ENCODE measurements around the gene KIF2C. TPM values are rescaled to one million over a fixed set of nuclear protein-coding genes. Genes with fewer than 3 reads are reported as not detected.

Gene KIF2C
- polyA plus RNA-seq, 1 of the 3 experiments (the other 2 are of a cell fraction), result 20.7 TPM

DNA sequence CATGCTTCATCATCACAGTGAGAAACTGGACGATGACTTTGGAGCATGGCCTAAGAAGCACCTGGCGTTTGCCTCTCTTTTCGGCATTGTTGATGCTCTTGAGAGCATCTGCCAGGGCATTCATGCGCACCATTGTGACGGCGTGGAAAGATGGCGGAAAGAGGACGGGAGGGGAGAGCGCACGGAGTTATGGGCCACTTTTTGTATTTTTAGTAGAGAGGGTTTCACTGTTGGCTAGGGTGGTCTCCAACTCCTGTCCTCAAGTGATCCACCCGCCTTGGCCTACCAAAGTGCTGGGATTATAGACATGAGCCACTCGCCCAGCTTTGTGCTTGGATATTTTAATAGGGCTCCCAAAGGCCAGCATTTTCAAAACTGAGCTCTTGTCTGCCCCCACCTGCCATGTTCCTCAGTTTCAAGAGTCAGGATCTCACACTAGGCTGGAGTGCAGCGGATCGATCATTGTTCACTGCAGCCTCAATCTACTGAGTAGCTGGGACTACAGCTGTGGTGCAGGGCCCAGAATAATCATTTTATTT lies 41.0 kb downstream of the KIF2C start:
- ChIA-PET CTCF (interaction anchor here (0.6 to 1.4 kb wide), 5 partner anchors 16 to 230 kb away, joined by 3 to 4 read pairs (median 3); partner anchors contain the start of genes HECTD3, PLK3 and RNU5D-1), POLR2A (interaction anchor here (0.8 to 1.4 kb wide), 3 partner anchors 9 to 28 kb away, joined by 3 to 5 read pairs (median 3); partner anchors contain the start of gene BTBD19)
- peaks cover 14 to 18% of the 10 kb centered on the region in 2 experiments; a peak in 3 of 4 replicates for H3K4me1 ChIP-seq (ENCODE audit: control insufficient read depth in 1 of 2, insufficient read depth in 2 of 2, low read depth in 1 of 2, low read length in 1 of 2)
- peaks cover 22 to 58% of the 10 kb centered on the region in 2 experiments for H3K36me3 ChIP-seq (replicated peaks in 1 of 2; ENCODE audit: control insufficient read depth in 1 of 2, insufficient read depth in 2 of 2, low read length in 1 of 2)
- H3K9ac ChIP-seq, result no peak overlapping the region
- H3K4me3 ChIP-seq (ENCODE audit: low read depth in 2 of 2, low read length in 1 of 2), result no peak overlapping the region
- TF ChIP-seq FOXJ3 (CRISPR knock-in tag; IDR thresholded peaks at IDR 0.05), result no peak
- no peak for TF ChIP-seq RFX5 (IDR thresholded peaks at IDR 0.05; ENCODE audit: low read length)
- no peak for TF ChIP-seq FOXM1 (IDR thresholded peaks at IDR 0.05; ENCODE audit: low read depth)
- H3K79me2 ChIP-seq (ENCODE audit: insufficient read depth), result peaks cover 40% of the 10 kb centered on the region
- H3F3A ChIP-seq (replicated peaks; ENCODE audit: insufficient read depth), result peaks cover 60% of the 10 kb centered on the region
- no peak overlapping the region for H3K4me2 ChIP-seq
- DNase-seq, result no peak
- H3K27ac ChIP-seq (ENCODE audit: low read depth in 2 of 2, low read length in 1 of 2), result no peak overlapping the region
- H2AFZ ChIP-seq (ENCODE audit: low read depth), result no peak overlapping the region
- no peaks in the 10 kb centered on the region for H3K9me2 ChIP-seq
- peaks cover 41% of the 10 kb centered on the region for H4K20me1 ChIP-seq (ENCODE audit: insufficient read depth)
- H3K9me3 ChIP-seq, result no peaks in the 10 kb centered on the region
- 97% methylated on average over 12 of the region's 14 CpGs for WGBS (ENCODE audit: low lambda C conversion rate)
- no peaks in the 10 kb centered on the region for H3K27me3 ChIP-seq (ENCODE audit: insufficient read depth)

DNA sequence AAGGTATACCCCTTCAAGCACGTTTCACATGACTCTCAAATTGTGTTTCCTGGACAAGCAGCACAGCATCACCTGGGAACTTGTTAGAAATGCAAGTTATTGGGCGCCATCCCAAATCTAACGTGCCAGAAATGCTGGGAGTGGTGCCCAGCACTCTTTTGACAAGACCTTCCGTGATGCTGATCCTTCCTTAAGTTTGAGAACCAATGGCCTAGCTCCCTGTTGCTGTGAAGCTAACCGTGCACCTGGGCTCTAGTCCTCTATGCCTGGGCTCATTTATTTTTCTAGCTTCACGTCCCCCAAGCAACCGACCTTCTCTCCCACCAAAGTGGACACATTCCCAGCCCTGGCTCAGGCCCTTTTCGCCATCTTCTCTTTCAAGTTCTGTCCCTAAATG lies 44.1 kb downstream of the KIF2C start:
- CTCF ChIA-PET, result interaction anchor here (0.7 to 1.2 kb wide), 5 partner anchors 8 to 68 kb away, joined by 3 to 4 read pairs (median 3); partner anchors contain the start of genes PLK3 and RPS8
- no peak overlapping the region for H3K4me3 ChIP-seq (ENCODE audit: low read depth in 2 of 2, low read length in 1 of 2)
- no peak overlapping the region for H3K4me2 ChIP-seq

DNA sequence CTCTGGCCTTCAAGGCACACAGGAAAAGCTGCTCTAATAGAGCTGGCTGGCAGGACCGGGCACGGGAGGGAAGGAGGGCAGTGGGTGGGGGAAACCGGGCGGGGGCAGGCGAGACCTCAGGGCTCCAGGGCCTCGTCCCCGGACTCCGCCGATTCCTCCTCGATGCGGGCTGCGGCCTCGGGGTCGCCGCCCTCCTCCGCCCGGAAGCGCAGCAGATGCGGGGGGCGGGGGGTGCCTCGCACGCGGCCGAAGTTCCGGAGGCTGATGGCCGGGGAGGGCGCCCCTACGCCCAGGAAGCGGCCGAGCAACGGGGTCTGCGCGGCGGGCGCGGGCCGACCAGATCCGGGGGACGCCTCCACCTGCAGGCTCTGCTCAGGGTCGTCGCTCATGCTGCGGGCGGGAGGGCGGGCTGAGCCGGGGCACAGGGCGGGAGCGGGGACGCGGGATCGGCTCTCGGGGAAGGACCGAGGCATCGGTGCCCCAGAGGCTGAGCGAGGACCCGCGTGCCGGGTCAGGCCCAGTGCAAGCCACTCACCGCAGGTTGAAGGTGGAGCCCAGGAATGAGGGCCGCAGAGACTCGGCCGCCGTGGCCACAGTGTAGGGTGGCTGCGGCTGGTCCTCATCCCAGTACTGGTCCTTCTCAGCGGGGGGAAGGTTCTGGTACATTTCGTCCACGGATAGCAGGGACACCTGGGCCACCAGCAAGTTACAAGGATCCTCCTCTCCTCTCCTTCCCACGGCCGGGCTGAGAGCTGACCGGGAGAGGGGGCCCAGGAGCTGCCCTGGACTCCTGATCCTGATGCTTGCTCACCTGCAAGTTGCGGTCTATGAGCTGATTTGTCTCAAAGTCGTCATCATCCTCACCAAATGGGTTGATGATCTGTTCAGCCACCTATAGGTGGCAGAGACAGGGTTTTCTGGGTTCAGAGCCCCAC lies 44.7 kb downstream of the KIF2C start:
- H3K4me3 ChIP-seq (ENCODE audit: low read depth in 2 of 2, low read length in 1 of 2), result no peak overlapping the region
- ChIA-PET POLR2A (interaction anchor here (1.3 to 2.3 kb wide), 2 partner anchors 9 to 24 kb away, joined by 7 to 10 read pairs; partner anchors contain the start of genes BTBD19 and RPS8), CTCF (interaction anchor here (0.7 to 1.6 kb wide), 6 partner anchors 9 to 69 kb away, joined by 3 to 5 read pairs (median 4); partner anchors contain the start of genes PLK3 and RPS8)
- H3K9ac ChIP-seq, result no peak overlapping the region
- H3K36me3 ChIP-seq (replicated peaks in 1 of 2; ENCODE audit: control insufficient read depth in 1 of 2, insufficient read depth in 2 of 2, low read length in 1 of 2), result peaks cover 0 to 24% of the 10 kb centered on the region in 2 experiments
- no peaks in the 10 kb centered on the region for H3K9me2 ChIP-seq
- DNase-seq, result peak; percentile 80
- no peaks in the 10 kb centered on the region for H3K27me3 ChIP-seq (ENCODE audit: insufficient read depth)
- no peaks in the 10 kb centered on the region for H3K9me3 ChIP-seq
- peaks cover 3% of the 10 kb centered on the region; the same call in 1 of the 2 replicates for H3K79me2 ChIP-seq (ENCODE audit: insufficient read depth)
- peaks cover 0 to 5% of the 10 kb centered on the region in 2 experiments; a peak in 1 of 4 replicates for H3K4me1 ChIP-seq (ENCODE audit: control insufficient read depth in 1 of 2, insufficient read depth in 2 of 2, low read depth in 1 of 2, low read length in 1 of 2)
- peaks cover 6% of the 10 kb centered on the region; the same call in 1 of the 2 replicates for H4K20me1 ChIP-seq (ENCODE audit: insufficient read depth)
- 58% methylated on average over 26 of the region's 71 CpGs for WGBS (ENCODE audit: low lambda C conversion rate)
- no peak overlapping the region for H3K27ac ChIP-seq (ENCODE audit: low read depth in 2 of 2, low read length in 1 of 2)
- H2AFZ ChIP-seq (ENCODE audit: low read depth), result no peak overlapping the region
- peaks cover 33% of the 10 kb centered on the region for H3F3A ChIP-seq (replicated peaks; ENCODE audit: insufficient read depth)
- no peak overlapping the region for H3K4me2 ChIP-seq
- TF ChIP-seq TEAD4 (IDR thresholded peaks at IDR 0.05; ENCODE audit: borderline replicate concordance, insufficient read depth) (no peak), FOXJ3 (CRISPR knock-in tag; IDR thresholded peaks at IDR 0.05) (no peak), NRF1 (IDR thresholded peaks at IDR 0.05; ENCODE audit: low read depth, low read length) (no peak)
- TF ChIP-seq, protein P1, sequence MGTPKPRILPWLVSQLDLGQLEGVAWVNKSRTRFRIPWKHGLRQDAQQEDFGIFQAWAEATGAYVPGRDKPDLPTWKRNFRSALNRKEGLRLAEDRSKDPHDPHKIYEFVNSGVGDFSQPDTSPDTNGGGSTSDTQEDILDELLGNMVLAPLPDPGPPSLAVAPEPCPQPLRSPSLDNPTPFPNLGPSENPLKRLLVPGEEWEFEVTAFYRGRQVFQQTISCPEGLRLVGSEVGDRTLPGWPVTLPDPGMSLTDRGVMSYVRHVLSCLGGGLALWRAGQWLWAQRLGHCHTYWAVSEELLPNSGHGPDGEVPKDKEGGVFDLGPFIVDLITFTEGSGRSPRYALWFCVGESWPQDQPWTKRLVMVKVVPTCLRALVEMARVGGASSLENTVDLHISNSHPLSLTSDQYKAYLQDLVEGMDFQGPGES (IDR thresholded peaks at IDR 0.05; ENCODE audit: low read depth, low read length), result no peak
- TF ChIP-seq, protein P2, sequence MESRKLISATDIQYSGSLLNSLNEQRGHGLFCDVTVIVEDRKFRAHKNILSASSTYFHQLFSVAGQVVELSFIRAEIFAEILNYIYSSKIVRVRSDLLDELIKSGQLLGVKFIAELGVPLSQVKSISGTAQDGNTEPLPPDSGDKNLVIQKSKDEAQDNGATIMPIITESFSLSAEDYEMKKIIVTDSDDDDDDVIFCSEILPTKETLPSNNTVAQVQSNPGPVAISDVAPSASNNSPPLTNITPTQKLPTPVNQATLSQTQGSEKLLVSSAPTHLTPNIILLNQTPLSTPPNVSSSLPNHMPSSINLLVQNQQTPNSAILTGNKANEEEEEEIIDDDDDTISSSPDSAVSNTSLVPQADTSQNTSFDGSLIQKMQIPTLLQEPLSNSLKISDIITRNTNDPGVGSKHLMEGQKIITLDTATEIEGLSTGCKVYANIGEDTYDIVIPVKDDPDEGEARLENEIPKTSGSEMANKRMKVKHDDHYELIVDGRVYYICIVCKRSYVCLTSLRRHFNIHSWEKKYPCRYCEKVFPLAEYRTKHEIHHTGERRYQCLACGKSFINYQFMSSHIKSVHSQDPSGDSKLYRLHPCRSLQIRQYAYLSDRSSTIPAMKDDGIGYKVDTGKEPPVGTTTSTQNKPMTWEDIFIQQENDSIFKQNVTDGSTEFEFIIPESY (IDR thresholded peaks at IDR 0.05; ENCODE audit: borderline replicate concordance, low read depth), result no peak
- TF ChIP-seq, protein P3, sequence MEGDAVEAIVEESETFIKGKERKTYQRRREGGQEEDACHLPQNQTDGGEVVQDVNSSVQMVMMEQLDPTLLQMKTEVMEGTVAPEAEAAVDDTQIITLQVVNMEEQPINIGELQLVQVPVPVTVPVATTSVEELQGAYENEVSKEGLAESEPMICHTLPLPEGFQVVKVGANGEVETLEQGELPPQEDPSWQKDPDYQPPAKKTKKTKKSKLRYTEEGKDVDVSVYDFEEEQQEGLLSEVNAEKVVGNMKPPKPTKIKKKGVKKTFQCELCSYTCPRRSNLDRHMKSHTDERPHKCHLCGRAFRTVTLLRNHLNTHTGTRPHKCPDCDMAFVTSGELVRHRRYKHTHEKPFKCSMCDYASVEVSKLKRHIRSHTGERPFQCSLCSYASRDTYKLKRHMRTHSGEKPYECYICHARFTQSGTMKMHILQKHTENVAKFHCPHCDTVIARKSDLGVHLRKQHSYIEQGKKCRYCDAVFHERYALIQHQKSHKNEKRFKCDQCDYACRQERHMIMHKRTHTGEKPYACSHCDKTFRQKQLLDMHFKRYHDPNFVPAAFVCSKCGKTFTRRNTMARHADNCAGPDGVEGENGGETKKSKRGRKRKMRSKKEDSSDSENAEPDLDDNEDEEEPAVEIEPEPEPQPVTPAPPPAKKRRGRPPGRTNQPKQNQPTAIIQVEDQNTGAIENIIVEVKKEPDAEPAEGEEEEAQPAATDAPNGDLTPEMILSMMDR (IDR thresholded peaks at IDR 0.05), result no peak

More for the DNA sequence above, 44.1 kb downstream of the KIF2C start:
- POLR2A ChIA-PET, result interaction anchor here (1.3 to 2.3 kb wide), 2 partner anchors 8 to 25 kb away, joined by 7 to 10 read pairs; partner anchors contain the start of genes BTBD19 and RPS8
- TF ChIP-seq, protein P1 (IDR thresholded peaks at IDR 0.05; ENCODE audit: low read depth, low read length), result no peak
- Histone ChIP-seq H3K79me2 (ENCODE audit: insufficient read depth) (peaks cover 9% of the 10 kb centered on the region; the same call in 1 of the 2 replicates), H3K9me2 (no peaks in the 10 kb centered on the region), H3K4me1 (ENCODE audit: control insufficient read depth in 1 of 2, insufficient read depth in 2 of 2, low read depth in 1 of 2, low read length in 1 of 2) (peaks cover 0 to 5% of the 10 kb centered on the region in 2 experiments; a peak in 1 of 4 replicates), H3K9ac (no peak overlapping the region), H4K20me1 (ENCODE audit: insufficient read depth) (peaks cover 13% of the 10 kb centered on the region), H2AFZ (ENCODE audit: low read depth) (no peak overlapping the region), H3K9me3 (no peaks in the 10 kb centered on the region), H3K36me3 (replicated peaks in 1 of 2; ENCODE audit: control insufficient read depth in 1 of 2, insufficient read depth in 2 of 2, low read length in 1 of 2) (peaks cover 6 to 31% of the 10 kb centered on the region in 2 experiments), H3K27ac (ENCODE audit: low read depth in 2 of 2, low read length in 1 of 2) (no peak overlapping the region), H3K27me3 (ENCODE audit: insufficient read depth) (no peaks in the 10 kb centered on the region), H3F3A (replicated peaks; ENCODE audit: insufficient read depth) (peaks cover 35% of the 10 kb centered on the region)
- WGBS (ENCODE audit: low lambda C conversion rate), result 84% methylated on average over 8 of the region's 8 CpGs
- no peak for DNase-seq
